WTC11 (cell line): ENCODE data around the gene RPTOR. TPM values are rescaled to one million over a fixed set of nuclear protein-coding genes. Genes with fewer than 3 reads are reported as not detected.

Source experiments
- ATAC-seq: fragments of 200-7000 bp; cut with Tn5 transposase; 2 replicates; pipeline ENCODE4 v1.10.0; 2021; ENCODE audit warnings: mild to moderate bottlenecking, moderate library complexity
- CTCF ChIA-PET: fragments of 300-600 bp; sonication (Branson Sonifier 250); formaldehyde crosslinking; loops from one replicate; lab custom pipeline; 2021; ENCODE audit warnings: antibody characterized with exemption; lab: Charles Lee
- POLR2A ChIA-PET: fragments of 350-600 bp; sonication (Branson Sonifier 250); formaldehyde crosslinking; loops from one replicate; lab custom pipeline; 2021; ENCODE audit warnings: antibody characterized with exemption; lab: Charles Lee
- DNase-seq: peaks from one replicate; pipeline ENCODE4 v3.0.0; 2021; ENCODE audit warnings: low spot score
- H3K27ac Mint-ChIP-seq: 2 replicates; pipeline ENCODE4 v1.8.0; 2021; ENCODE audit warnings: mixed read lengths
- H3K27me3 Mint-ChIP-seq: 2 replicates; pipeline ENCODE4 v1.8.0; 2021; ENCODE audit warnings: low read depth, mild to moderate bottlenecking, moderate library complexity, mixed read lengths
- H3K36me3 Mint-ChIP-seq: 2 replicates; pipeline ENCODE4 v1.8.0; 2021; ENCODE audit warnings: mixed read lengths
- H3K4me1 Mint-ChIP-seq: 2 replicates; pipeline ENCODE4 v1.8.0; 2022; ENCODE audit warnings: mixed read lengths
- H3K4me3 Mint-ChIP-seq: 2 replicates; pipeline ENCODE4 v1.8.0; 2021; ENCODE audit warnings: mild to moderate bottlenecking, moderate library complexity, mixed read lengths
- H3K9me3 Mint-ChIP-seq: 2 replicates; pipeline ENCODE4 v1.8.0; 2021; ENCODE audit warnings: mixed read lengths
- FOXJ3 ChIP-seq: sonication (generic); formaldehyde crosslinking; IDR thresholded peaks from 2 replicates; pipeline ENCODE4 v1.9.0; 2021; ENCODE audit warnings: missing genetic modification reagents, mild to moderate bottlenecking, borderline replicate concordance
- KAT7 ChIP-seq: sonication (generic); formaldehyde crosslinking; IDR thresholded peaks from 2 replicates; pipeline ENCODE4 v1.8.1; 2023; ENCODE audit warnings: missing genetic modification reagents, mild to moderate bottlenecking, borderline replicate concordance
- MXD4 ChIP-seq: fragments of 250-450 bp; sonication (Bioruptor Pico); IDR thresholded peaks from 2 replicates; pipeline ENCODE4 v1.8.0; 2021; ENCODE audit warnings: mild to moderate bottlenecking, moderate library complexity, borderline replicate concordance
- OVOL2 ChIP-seq: fragments of 250-450 bp; sonication (Bioruptor Pico); IDR thresholded peaks from 2 replicates; pipeline ENCODE4 v1.9.0; 2021; ENCODE audit warnings: mild to moderate bottlenecking, borderline replicate concordance
- PRRX2 ChIP-seq: fragments of 250-450 bp; sonication (Bioruptor Pico); IDR thresholded peaks from 2 replicates; pipeline ENCODE4 v1.8.0; 2021; ENCODE audit warnings: mild to moderate bottlenecking
- RORB ChIP-seq: fragments of 250-450 bp; sonication (Bioruptor Pico); IDR thresholded peaks from 2 replicates; pipeline ENCODE4 v1.9.0; 2021; ENCODE audit warnings: mild to moderate bottlenecking
- SMAD4 ChIP-seq: sonication (generic); formaldehyde crosslinking; IDR thresholded peaks from 2 replicates; pipeline ENCODE4 v1.8.0; 2022; ENCODE audit warnings: mild to moderate bottlenecking, missing genetic modification reagents
- TEAD1 ChIP-seq: sonication (generic); formaldehyde crosslinking; IDR thresholded peaks from 2 replicates; pipeline ENCODE4 v1.8.0; 2022; ENCODE audit warnings: mild to moderate bottlenecking, missing genetic modification reagents
- ZNF396 ChIP-seq: fragments of 250-450 bp; sonication (Bioruptor Pico); IDR thresholded peaks from 2 replicates; pipeline ENCODE4 v1.8.0; 2021; ENCODE audit warnings: mild to moderate bottlenecking, moderate library complexity, borderline replicate concordance
- total RNA-seq: library from RNA; stranded (reverse); gene quantifications from 3 replicates; pipeline ENCODE4 v1.2.3, GENCODE V29; 2021
- TF ChIP-seq, protein P1 (sequence below): fragments of 250-450 bp; sonication (Bioruptor Pico); IDR thresholded peaks from 2 replicates; pipeline ENCODE4 v1.9.0; 2021; ENCODE audit warnings: mild to moderate bottlenecking
- TF ChIP-seq, protein P2 (sequence below): sonication (generic); formaldehyde crosslinking; IDR thresholded peaks from 2 replicates; pipeline ENCODE4 v1.8.1; 2023; ENCODE audit warnings: mild to moderate bottlenecking, missing genetic modification reagents
- TF ChIP-seq, protein P3 (sequence below): sonication (generic); formaldehyde crosslinking; IDR thresholded peaks from 2 replicates; pipeline ENCODE4 v1.8.1; 2023; ENCODE audit warnings: mild to moderate bottlenecking, moderate library complexity, missing genetic modification reagents
- TF ChIP-seq, protein P4 (sequence below): sonication (generic); formaldehyde crosslinking; IDR thresholded peaks from 2 replicates; pipeline ENCODE4 v1.8.1; 2022; ENCODE audit warnings: mild to moderate bottlenecking, moderate library complexity, missing genetic modification reagents
- TF ChIP-seq, protein P5 (sequence below): sonication (generic); formaldehyde crosslinking; IDR thresholded peaks from 2 replicates; pipeline ENCODE4 v1.8.0; 2023; ENCODE audit warnings: missing genetic modification reagents, mild to moderate bottlenecking, borderline replicate concordance
- TF ChIP-seq, protein P6 (sequence below): sonication (generic); formaldehyde crosslinking; IDR thresholded peaks from 2 replicates; pipeline ENCODE4 v1.8.1; 2022; ENCODE audit warnings: low read depth, missing genetic modification reagents, borderline replicate concordance
- TF ChIP-seq, protein P7 (sequence below): fragments of 250-450 bp; sonication (Bioruptor Pico); IDR thresholded peaks from 2 replicates; pipeline ENCODE4 v1.8.0; 2021; ENCODE audit warnings: mild to moderate bottlenecking
- TF ChIP-seq, protein P8 (sequence below): fragments of 250-450 bp; sonication (Bioruptor Pico); IDR thresholded peaks from 2 replicates; pipeline ENCODE4 v1.9.0; 2021; ENCODE audit warnings: mild to moderate bottlenecking

Gene RPTOR
- total RNA-seq, 1 experiment from 2014 or later, result 41.0 TPM

DNA sequence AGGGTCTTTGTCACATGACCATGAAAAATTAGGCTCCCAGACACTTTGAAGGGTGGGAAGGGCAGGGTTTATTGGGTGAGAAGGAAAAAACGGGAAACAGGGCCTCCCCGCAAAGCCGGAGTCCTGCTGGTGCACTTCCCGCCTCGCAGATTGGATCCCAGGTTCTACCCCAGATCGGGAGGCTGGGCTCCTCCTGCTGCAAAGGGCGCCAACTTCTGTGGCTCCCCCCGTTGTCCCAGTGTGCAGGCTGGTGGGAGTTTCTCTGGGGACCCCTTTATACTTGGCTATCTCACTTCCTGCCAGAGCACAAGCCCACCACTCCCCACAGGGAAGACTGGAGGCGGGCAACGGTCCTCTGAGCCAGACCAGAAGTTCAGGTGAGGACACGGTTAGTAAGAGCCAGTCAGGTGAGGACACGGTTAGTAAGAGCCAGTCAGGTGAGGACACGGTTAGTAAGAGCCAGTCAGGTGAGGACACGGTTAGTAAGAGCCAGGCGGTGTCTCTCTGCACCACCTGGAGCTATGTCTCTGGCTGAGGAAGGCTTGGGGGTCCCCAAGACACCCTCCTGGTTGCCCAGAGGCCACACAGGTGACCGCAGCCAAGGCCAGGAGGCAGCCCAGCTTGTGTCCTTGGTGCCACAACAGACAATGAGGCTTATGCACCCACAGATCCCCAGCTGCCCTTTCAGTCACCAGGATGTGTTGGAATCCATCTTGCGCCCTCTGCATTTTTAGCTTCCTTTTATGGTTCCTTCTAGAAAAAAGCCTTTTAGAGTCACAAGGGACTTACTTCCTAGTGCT lies 398.9 kb downstream of the RPTOR start:
- ATAC-seq (no peak), DNase-seq (peak; percentile 6)
- Mint-ChIP-seq H3K9me3 (peaks cover 8% of the 10 kb centered on the region), H3K4me1 (no peaks in the 10 kb centered on the region), H3K36me3 (peaks cover 17% of the 10 kb centered on the region), H3K4me3 (no peak overlapping the region), H3K27me3 (no peaks in the 10 kb centered on the region), H3K27ac (peak overlapping the region; percentile 63; the same call in 1 of the 2 replicates)
- ChIA-PET CTCF (interaction anchor here (1.8 kb wide), 1 partner anchor 44 kb away, joined by 5 read pairs; no protein-coding TSS in a partner anchor), POLR2A (no interaction called here)
- TF ChIP-seq, protein P1, sequence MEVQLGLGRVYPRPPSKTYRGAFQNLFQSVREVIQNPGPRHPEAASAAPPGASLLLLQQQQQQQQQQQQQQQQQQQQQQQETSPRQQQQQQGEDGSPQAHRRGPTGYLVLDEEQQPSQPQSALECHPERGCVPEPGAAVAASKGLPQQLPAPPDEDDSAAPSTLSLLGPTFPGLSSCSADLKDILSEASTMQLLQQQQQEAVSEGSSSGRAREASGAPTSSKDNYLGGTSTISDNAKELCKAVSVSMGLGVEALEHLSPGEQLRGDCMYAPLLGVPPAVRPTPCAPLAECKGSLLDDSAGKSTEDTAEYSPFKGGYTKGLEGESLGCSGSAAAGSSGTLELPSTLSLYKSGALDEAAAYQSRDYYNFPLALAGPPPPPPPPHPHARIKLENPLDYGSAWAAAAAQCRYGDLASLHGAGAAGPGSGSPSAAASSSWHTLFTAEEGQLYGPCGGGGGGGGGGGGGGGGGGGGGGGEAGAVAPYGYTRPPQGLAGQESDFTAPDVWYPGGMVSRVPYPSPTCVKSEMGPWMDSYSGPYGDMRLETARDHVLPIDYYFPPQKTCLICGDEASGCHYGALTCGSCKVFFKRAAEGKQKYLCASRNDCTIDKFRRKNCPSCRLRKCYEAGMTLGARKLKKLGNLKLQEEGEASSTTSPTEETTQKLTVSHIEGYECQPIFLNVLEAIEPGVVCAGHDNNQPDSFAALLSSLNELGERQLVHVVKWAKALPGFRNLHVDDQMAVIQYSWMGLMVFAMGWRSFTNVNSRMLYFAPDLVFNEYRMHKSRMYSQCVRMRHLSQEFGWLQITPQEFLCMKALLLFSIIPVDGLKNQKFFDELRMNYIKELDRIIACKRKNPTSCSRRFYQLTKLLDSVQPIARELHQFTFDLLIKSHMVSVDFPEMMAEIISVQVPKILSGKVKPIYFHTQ (CRISPR knock-in tag), result no peak
- TF ChIP-seq RORB (CRISPR knock-in tag), result no peak
- TF ChIP-seq, protein P2, sequence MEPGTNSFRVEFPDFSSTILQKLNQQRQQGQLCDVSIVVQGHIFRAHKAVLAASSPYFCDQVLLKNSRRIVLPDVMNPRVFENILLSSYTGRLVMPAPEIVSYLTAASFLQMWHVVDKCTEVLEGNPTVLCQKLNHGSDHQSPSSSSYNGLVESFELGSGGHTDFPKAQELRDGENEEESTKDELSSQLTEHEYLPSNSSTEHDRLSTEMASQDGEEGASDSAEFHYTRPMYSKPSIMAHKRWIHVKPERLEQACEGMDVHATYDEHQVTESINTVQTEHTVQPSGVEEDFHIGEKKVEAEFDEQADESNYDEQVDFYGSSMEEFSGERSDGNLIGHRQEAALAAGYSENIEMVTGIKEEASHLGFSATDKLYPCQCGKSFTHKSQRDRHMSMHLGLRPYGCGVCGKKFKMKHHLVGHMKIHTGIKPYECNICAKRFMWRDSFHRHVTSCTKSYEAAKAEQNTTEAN (CRISPR knock-in tag), result no peak
- TF ChIP-seq ZNF396, result no peak
- no peak for TF ChIP-seq OVOL2 (CRISPR knock-in tag)
- no peak for TF ChIP-seq TEAD1
- TF ChIP-seq, protein P3, sequence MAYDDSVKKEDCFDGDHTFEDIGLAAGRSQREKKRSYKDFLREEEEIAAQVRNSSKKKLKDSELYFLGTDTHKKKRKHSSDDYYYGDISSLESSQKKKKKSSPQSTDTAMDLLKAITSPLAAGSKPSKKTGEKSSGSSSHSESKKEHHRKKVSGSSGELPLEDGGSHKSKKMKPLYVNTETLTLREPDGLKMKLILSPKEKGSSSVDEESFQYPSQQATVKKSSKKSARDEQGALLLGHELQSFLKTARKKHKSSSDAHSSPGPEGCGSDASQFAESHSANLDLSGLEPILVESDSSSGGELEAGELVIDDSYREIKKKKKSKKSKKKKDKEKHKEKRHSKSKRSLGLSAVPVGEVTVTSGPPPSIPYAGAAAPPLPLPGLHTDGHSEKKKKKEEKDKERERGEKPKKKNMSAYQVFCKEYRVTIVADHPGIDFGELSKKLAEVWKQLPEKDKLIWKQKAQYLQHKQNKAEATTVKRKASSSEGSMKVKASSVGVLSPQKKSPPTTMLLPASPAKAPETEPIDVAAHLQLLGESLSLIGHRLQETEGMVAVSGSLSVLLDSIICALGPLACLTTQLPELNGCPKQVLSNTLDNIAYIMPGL (CRISPR knock-in tag), result no peak
- no peak for TF ChIP-seq KAT7 (CRISPR knock-in tag)
- TF ChIP-seq MXD4, result no peak
- TF ChIP-seq, protein P4, sequence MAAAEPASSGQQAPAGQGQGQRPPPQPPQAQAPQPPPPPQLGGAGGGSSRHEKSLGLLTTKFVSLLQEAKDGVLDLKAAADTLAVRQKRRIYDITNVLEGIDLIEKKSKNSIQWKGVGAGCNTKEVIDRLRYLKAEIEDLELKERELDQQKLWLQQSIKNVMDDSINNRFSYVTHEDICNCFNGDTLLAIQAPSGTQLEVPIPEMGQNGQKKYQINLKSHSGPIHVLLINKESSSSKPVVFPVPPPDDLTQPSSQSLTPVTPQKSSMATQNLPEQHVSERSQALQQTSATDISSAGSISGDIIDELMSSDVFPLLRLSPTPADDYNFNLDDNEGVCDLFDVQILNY, result no peak
- TF ChIP-seq, protein P5, sequence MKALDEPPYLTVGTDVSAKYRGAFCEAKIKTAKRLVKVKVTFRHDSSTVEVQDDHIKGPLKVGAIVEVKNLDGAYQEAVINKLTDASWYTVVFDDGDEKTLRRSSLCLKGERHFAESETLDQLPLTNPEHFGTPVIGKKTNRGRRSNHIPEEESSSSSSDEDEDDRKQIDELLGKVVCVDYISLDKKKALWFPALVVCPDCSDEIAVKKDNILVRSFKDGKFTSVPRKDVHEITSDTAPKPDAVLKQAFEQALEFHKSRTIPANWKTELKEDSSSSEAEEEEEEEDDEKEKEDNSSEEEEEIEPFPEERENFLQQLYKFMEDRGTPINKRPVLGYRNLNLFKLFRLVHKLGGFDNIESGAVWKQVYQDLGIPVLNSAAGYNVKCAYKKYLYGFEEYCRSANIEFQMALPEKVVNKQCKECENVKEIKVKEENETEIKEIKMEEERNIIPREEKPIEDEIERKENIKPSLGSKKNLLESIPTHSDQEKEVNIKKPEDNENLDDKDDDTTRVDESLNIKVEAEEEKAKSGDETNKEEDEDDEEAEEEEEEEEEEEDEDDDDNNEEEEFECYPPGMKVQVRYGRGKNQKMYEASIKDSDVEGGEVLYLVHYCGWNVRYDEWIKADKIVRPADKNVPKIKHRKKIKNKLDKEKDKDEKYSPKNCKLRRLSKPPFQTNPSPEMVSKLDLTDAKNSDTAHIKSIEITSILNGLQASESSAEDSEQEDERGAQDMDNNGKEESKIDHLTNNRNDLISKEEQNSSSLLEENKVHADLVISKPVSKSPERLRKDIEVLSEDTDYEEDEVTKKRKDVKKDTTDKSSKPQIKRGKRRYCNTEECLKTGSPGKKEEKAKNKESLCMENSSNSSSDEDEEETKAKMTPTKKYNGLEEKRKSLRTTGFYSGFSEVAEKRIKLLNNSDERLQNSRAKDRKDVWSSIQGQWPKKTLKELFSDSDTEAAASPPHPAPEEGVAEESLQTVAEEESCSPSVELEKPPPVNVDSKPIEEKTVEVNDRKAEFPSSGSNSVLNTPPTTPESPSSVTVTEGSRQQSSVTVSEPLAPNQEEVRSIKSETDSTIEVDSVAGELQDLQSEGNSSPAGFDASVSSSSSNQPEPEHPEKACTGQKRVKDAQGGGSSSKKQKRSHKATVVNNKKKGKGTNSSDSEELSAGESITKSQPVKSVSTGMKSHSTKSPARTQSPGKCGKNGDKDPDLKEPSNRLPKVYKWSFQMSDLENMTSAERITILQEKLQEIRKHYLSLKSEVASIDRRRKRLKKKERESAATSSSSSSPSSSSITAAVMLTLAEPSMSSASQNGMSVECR, result no peak
- TF ChIP-seq, protein P6, sequence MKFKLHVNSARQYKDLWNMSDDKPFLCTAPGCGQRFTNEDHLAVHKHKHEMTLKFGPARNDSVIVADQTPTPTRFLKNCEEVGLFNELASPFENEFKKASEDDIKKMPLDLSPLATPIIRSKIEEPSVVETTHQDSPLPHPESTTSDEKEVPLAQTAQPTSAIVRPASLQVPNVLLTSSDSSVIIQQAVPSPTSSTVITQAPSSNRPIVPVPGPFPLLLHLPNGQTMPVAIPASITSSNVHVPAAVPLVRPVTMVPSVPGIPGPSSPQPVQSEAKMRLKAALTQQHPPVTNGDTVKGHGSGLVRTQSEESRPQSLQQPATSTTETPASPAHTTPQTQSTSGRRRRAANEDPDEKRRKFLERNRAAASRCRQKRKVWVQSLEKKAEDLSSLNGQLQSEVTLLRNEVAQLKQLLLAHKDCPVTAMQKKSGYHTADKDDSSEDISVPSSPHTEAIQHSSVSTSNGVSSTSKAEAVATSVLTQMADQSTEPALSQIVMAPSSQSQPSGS (CRISPR knock-in tag), result no peak
- no peak for TF ChIP-seq SMAD4 (CRISPR knock-in tag)
- no peak for TF ChIP-seq PRRX2
- TF ChIP-seq FOXJ3, result no peak
- TF ChIP-seq, protein P7, sequence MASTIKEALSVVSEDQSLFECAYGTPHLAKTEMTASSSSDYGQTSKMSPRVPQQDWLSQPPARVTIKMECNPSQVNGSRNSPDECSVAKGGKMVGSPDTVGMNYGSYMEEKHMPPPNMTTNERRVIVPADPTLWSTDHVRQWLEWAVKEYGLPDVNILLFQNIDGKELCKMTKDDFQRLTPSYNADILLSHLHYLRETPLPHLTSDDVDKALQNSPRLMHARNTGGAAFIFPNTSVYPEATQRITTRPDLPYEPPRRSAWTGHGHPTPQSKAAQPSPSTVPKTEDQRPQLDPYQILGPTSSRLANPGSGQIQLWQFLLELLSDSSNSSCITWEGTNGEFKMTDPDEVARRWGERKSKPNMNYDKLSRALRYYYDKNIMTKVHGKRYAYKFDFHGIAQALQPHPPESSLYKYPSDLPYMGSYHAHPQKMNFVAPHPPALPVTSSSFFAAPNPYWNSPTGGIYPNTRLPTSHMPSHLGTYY (CRISPR knock-in tag), result no peak
- TF ChIP-seq, protein P8, sequence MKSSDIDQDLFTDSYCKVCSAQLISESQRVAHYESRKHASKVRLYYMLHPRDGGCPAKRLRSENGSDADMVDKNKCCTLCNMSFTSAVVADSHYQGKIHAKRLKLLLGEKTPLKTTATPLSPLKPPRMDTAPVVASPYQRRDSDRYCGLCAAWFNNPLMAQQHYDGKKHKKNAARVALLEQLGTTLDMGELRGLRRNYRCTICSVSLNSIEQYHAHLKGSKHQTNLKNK (CRISPR knock-in tag), result no peak
